ENCODE results near the gene PLCZ1. TPM values are rescaled to one million over a fixed set of nuclear protein-coding genes. Genes with fewer than 3 reads are reported as not detected.
A peak's percentile ranks its signal among the peaks of the same experiment; 100 is the strongest.
"Not testable (repeated sequence)": the region's sequence is repeated elsewhere in the genome, so short reads cannot be mapped to it uniquely, and the experiment has no call there.

The PLCZ1 gene
- total RNA-seq, 1 experiment from 2014 or later, result 0.07 TPM

GRCh38 chr12:18703321-18703720 lies 34.5 kb downstream of the PLCZ1 start:
- no peak for DNase-seq (ENCODE audit: low spot score)

GRCh38 chr12:18700271-18700670 lies 37.5 kb downstream of the PLCZ1 start:
- no peak for DNase-seq (ENCODE audit: low spot score)

- DNase-seq (ENCODE audit: low spot score), result peak; percentile 19
Measured at GRCh38 chr12:18696971-18697602, 40.7 kb downstream of the PLCZ1 start.

GRCh38 chr12:18693986-18694385 lies 43.8 kb downstream of the PLCZ1 start:
- DNase-seq (ENCODE audit: low spot score), result not testable (repeated sequence)

GRCh38 chr12:18690653-18691052 lies 47.2 kb downstream of the PLCZ1 start:
- DNase-seq (ENCODE audit: low spot score), result peak; percentile 60

- DNase-seq (ENCODE audit: low spot score), result no peak
Measured at GRCh38 chr12:18689771-18690170, 48.0 kb downstream of the PLCZ1 start.

- no peak for DNase-seq (ENCODE audit: low spot score)
Measured at GRCh38 chr12:18684430-18684829, 53.4 kb downstream of the PLCZ1 start.

GRCh38 chr12:18683327-18684013 lies 54.3 kb downstream of the PLCZ1 start:
- peak; percentile 25 for DNase-seq (ENCODE audit: low spot score)

GRCh38 chr12:18681818-18682217 lies 56.0 kb downstream of the PLCZ1 start:
- DNase-seq (ENCODE audit: low spot score), result no peak

GRCh38 chr12:18676996-18677588 lies 60.7 kb downstream of the PLCZ1 start:
- no peak for DNase-seq (ENCODE audit: low spot score)

GRCh38 chr12:18676141-18676540 lies 61.7 kb downstream of the PLCZ1 start:
- no peak for DNase-seq (ENCODE audit: low spot score)

GRCh38 chr12:18658829-18659228 lies 79.0 kb downstream of the PLCZ1 start:
- no peak for DNase-seq (ENCODE audit: low spot score)

- no peak for DNase-seq (ENCODE audit: low spot score)
Measured at GRCh38 chr12:18658179-18658578, 79.6 kb downstream of the PLCZ1 start.

- no peak for DNase-seq (ENCODE audit: low spot score)
Measured at GRCh38 chr12:18655351-18655750, 82.5 kb downstream of the PLCZ1 start.

- no peak for DNase-seq (ENCODE audit: low spot score)
Measured at GRCh38 chr12:18653465-18653864, 84.3 kb downstream of the PLCZ1 start.

GRCh38 chr12:18652596-18652995 lies 85.2 kb downstream of the PLCZ1 start:
- no peak for DNase-seq (ENCODE audit: low spot score)

- no peak for DNase-seq (ENCODE audit: low spot score)
Measured at GRCh38 chr12:18651525-18651924, 86.3 kb downstream of the PLCZ1 start.

GRCh38 chr12:18646286-18646890 lies 91.4 kb downstream of the PLCZ1 start:
- DNase-seq (ENCODE audit: low spot score), result no peak

GRCh38 chr12:18644564-18644963 lies 93.2 kb downstream of the PLCZ1 start:
- no peak for DNase-seq (ENCODE audit: low spot score)

GRCh38 chr12:18643681-18644080 lies 94.1 kb downstream of the PLCZ1 start:
- no peak for DNase-seq (ENCODE audit: low spot score)

GRCh38 chr12:18640321-18640955 lies 97.4 kb downstream of the PLCZ1 start:
- DNase-seq (ENCODE audit: low spot score), result no peak

GRCh38 chr12:18634382-18634781 lies 103.4 kb downstream of the PLCZ1 start:
- DNase-seq (ENCODE audit: low spot score), result no peak
